COLO668 (cell line): ENCODE data around the gene CHSY1.
"Not testable (repeated sequence)": the region's sequence is repeated elsewhere in the genome, so short reads cannot be mapped to it uniquely, and the experiment has no call there.

ENCODE experiments used
- DNase-seq: peaks from one replicate; lab custom pipeline; 2025; ENCODE audit not compliant: unreplicated experiment; lab: John Stamatoyannopoulos, UW

CHSY1 gene

GRCh38 chr15:101244889-101245668 lies 6.8 kb downstream of the CHSY1 start:
- no peak for DNase-seq

- DNase-seq: no peak
These were observed 7.6 kb downstream of the CHSY1 start for GRCh38 chr15:101244036-101244781.

- no peak for DNase-seq
These were observed 8.4 kb downstream of the CHSY1 start for GRCh38 chr15:101243420-101243819.

GRCh38 chr15:101242999-101243336 lies 8.9 kb downstream of the CHSY1 start:
- DNase-seq: no peak

GRCh38 chr15:101242160-101242998 lies 9.5 kb downstream of the CHSY1 start:
- no peak for DNase-seq

- no peak for DNase-seq
These were observed 11.5 kb downstream of the CHSY1 start for GRCh38 chr15:101240358-101240757.

- DNase-seq: no peak
These were observed 12.1 kb downstream of the CHSY1 start for GRCh38 chr15:101239724-101240136.

GRCh38 chr15:101237251-101237650 lies 14.6 kb downstream of the CHSY1 start:
- no peak for DNase-seq

- DNase-seq: no peak
These were observed 18.1 kb downstream of the CHSY1 start for GRCh38 chr15:101233651-101234280.

- no peak for DNase-seq
These were observed 19.2 kb downstream of the CHSY1 start for GRCh38 chr15:101232677-101233076.

- DNase-seq: no peak
These were observed 23.5 kb downstream of the CHSY1 start for GRCh38 chr15:101228313-101228712.

GRCh38 chr15:101225658-101226057 lies 26.2 kb downstream of the CHSY1 start:
- no peak for DNase-seq

GRCh38 chr15:101221902-101222301 lies 29.9 kb downstream of the CHSY1 start:
- DNase-seq: no peak

GRCh38 chr15:101220060-101220459 lies 31.8 kb downstream of the CHSY1 start:
- DNase-seq: no peak

- no peak for DNase-seq
These were observed 32.4 kb downstream of the CHSY1 start for GRCh38 chr15:101219441-101219840.

- DNase-seq: no peak
These were observed 34.4 kb downstream of the CHSY1 start for GRCh38 chr15:101217446-101217845.

- DNase-seq: no peak
These were observed 35.7 kb downstream of the CHSY1 start for GRCh38 chr15:101216100-101216499.

GRCh38 chr15:101215681-101216080 lies 36.2 kb downstream of the CHSY1 start:
- DNase-seq: no peak

- not testable (repeated sequence) for DNase-seq
These were observed 37.3 kb downstream of the CHSY1 start for GRCh38 chr15:101214435-101215097.

GRCh38 chr15:101213570-101213969 lies 38.3 kb downstream of the CHSY1 start:
- no peak for DNase-seq

GRCh38 chr15:101213147-101213546 lies 38.7 kb downstream of the CHSY1 start:
- no peak for DNase-seq
